ENCODE results near the gene ANP32A. TPM values are rescaled to one million over a fixed set of nuclear protein-coding genes. Genes with fewer than 3 reads are reported as not detected.

ANP32A gene
- total and polyA plus RNA-seq, 8 donors, result 34.4 to 112 (median 68.7) TPM

DNA sequence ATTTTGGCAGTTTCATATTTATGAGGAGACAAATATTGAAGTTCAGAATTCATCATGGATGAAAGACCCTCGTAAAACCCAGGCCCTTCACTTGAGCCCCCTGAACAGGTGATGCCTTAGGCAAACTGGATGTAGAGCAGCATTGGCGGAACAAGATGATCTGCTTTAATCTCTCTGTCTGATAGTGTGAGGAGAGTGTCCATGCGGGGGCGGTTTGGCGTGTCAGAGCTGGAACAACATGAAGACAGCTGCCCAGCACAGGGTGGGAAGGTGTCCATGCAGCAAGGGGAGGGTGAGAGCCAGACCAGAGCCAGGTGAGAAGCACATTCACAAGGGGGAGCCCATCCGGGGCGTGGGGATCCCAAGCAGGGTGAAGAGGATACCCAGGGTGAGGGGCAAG, 31.8 kb upstream of the ANP32A start:
- intact Hi-C loops (cut with DNase I; ENCODE audit: low total_unique reads), result no loop called here
- DNase-seq, result no peak
- 79 to 88% (median 84%) methylated on average over 7 of the region's 7 CpGs for WGBS, 5 donors
- Histone ChIP-seq H3K27me3 (peaks cover 0 to 4% (median 0%) of the 10 kb centered on the region in 3 donors), H3K27ac (no peak overlapping the region), H3K4me1 (no peaks in the 10 kb centered on the region), H3K9me3 (peaks cover 3 to 20% (median 11%) of the 10 kb centered on the region in 4 donors), H3K4me3 (no peak overlapping the region), H3K36me3 (no peaks in the 10 kb centered on the region)
- TF ChIP-seq CTCF (IDR thresholded peaks at IDR 0.05) (no peak), EP300 (IDR thresholded peaks at IDR 0.05) (no peak), POLR2A (IDR thresholded peaks at IDR 0.05) (no peak), POLR2AphosphoS5 (IDR thresholded peaks at IDR 0.05) (no peak)

DNA sequence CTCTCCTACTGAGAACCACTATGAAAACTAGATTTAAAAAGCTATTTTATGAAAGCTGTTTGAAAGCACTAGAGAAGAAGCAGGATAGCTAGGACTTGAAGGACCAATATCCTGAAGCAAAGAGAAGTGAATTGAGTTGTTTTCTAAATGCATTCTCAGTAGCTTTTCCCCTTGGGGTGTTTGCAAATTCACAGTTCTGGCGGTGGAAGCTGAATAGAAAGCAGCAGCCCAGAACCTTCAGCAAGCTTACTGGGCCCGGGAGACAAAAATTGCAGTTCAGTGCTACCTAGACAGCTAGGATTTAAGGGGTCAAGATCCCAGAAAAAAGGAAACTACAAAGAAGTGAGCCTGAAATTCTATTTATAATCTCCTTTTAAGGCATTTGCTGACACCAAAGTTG, 31.3 kb upstream of the ANP32A start:
- H3K4me1 ChIP-seq, result no peaks in the 10 kb centered on the region
- DNase-seq, result no peak
- 68 to 81% (median 78%) methylated on average over 2 of the region's 2 CpGs for WGBS, 5 donors
- H3K4me3 ChIP-seq, result no peak overlapping the region
- no peak for TF ChIP-seq CTCF (IDR thresholded peaks at IDR 0.05)
- TF ChIP-seq EP300 (IDR thresholded peaks at IDR 0.05), result no peak
- no peak for TF ChIP-seq POLR2AphosphoS5 (IDR thresholded peaks at IDR 0.05)
- TF ChIP-seq POLR2A (IDR thresholded peaks at IDR 0.05), result no peak
- intact Hi-C loops (cut with DNase I; ENCODE audit: low total_unique reads), result no loop called here
- no peaks in the 10 kb centered on the region for H3K36me3 ChIP-seq
- H3K27me3 ChIP-seq, result peaks cover 0 to 4% (median 0%) of the 10 kb centered on the region in 3 donors
- H3K27ac ChIP-seq, result no peak overlapping the region
- peaks cover 0 to 15% (median 7%) of the 10 kb centered on the region in 4 donors for H3K9me3 ChIP-seq

- no peak for TF ChIP-seq EP300 (IDR thresholded peaks at IDR 0.05)
- no peak for TF ChIP-seq POLR2A (IDR thresholded peaks at IDR 0.05)
- no peak for TF ChIP-seq CTCF (IDR thresholded peaks at IDR 0.05)
- TF ChIP-seq POLR2AphosphoS5 (IDR thresholded peaks at IDR 0.05), result no peak
- WGBS, 5 donors, result 36 to 76% (median 43%) methylated on average over 2 of the region's 2 CpGs
- Histone ChIP-seq H3K27me3 (peaks cover 0 to 21% (median 18%) of the 10 kb centered on the region in 3 donors), H3K4me1 (no peaks in the 10 kb centered on the region), H3K27ac (no peak overlapping the region), H3K4me3 (no peak overlapping the region), H3K9me3 (no peaks in the 10 kb centered on the region), H3K36me3 (no peaks in the 10 kb centered on the region)
- DNase-seq, result no peak
- intact Hi-C loops (cut with DNase I; ENCODE audit: low total_unique reads), result no loop called here
These were observed 28.8 kb upstream of the ANP32A start for GRCh38 chr15:68849497-68849896.

DNA sequence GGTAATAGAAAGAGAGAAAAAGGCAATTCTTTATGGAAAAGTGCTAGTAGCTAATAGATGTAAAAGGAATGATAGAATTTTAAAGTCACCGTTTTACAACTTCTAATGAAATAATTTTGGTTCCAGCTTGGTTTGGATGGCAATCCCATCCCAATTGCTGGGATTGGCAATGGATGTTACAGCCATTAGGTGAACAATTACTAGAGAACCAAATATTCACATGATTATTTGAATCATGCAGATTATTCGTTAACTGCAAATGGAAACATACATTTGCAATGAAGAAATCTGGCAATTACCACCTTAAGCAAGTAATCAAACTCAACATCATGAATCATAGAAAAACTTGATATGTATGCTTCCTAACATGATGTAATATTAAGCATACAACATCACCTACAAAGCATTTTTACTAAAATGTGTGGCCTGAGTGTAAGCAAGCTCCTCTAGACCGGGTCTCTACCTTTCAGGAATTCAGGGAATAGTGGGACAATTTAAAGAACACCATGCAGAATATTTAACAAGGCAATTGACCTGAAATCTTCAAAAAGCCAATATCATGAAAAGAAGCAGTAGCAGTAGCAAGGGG, 26.2 kb upstream of the ANP32A start:
- Histone ChIP-seq H3K4me1 (peaks cover 6 to 11% (median 8%) of the 10 kb centered on the region in 4 donors), H3K9me3 (no peaks in the 10 kb centered on the region), H3K36me3 (no peaks in the 10 kb centered on the region), H3K4me3 (no peak overlapping the region), H3K27me3 (peaks cover 0 to 46% (median 40%) of the 10 kb centered on the region in 3 donors), H3K27ac (no peak overlapping the region)
- WGBS, 5 donors, result 92 to 98% (median 95%) methylated on average over 3 of the region's 3 CpGs
- DNase-seq, result no peak
- TF ChIP-seq CTCF (IDR thresholded peaks at IDR 0.05), result no peak
- no peak for TF ChIP-seq EP300 (IDR thresholded peaks at IDR 0.05)
- no peak for TF ChIP-seq POLR2AphosphoS5 (IDR thresholded peaks at IDR 0.05)
- TF ChIP-seq POLR2A (IDR thresholded peaks at IDR 0.05), result no peak
- intact Hi-C loops (cut with DNase I; ENCODE audit: low total_unique reads), result no loop called here
